Stimulated activated CD8-positive, alpha-beta memory T cell treated with anti-CD3 and anti-CD28 coated beads, Interleukin-7, amount 100 ng/mL, for 1 hour (primary cell): ENCODE measurements around the gene TSPAN6.

ENCODE experiments used
- DNase-seq, 2 donors: peaks; one replicate each; pipeline ENCODE4 v3.0.0-alpha.2; 2020; ENCODE audit warnings: low read depth in 2 of 2

Gene TSPAN6

GRCh38 chrX:100647739-100648138 lies 11.1 kb upstream of the TSPAN6 start:
- DNase-seq = no peak

- no peak for DNase-seq
Observed at GRCh38 chrX:100647095-100647494, 10.5 kb upstream of the TSPAN6 start.

GRCh38 chrX:100645106-100645505 lies 8.5 kb upstream of the TSPAN6 start:
- no peak for DNase-seq

GRCh38 chrX:100643956-100644860 lies 7.6 kb upstream of the TSPAN6 start, which contains the start of gene SRPX2:
SRPX2 (plus strand) TSS chrX:100644199; CDS start chrX:100646323, 2,124 bp downstream.
- DNase-seq = no peak

GRCh38 chrX:100643212-100643611 lies 6.6 kb upstream of the TSPAN6 start:
- DNase-seq = no peak

GRCh38 chrX:100642290-100642689 lies 5.7 kb upstream of the TSPAN6 start:
- DNase-seq = no peak

- no peak for DNase-seq
Observed at GRCh38 chrX:100635989-100636320, 651 bp downstream of the TSPAN6 start.

GRCh38 chrX:100635040-100635439 lies 1.6 kb downstream of the TSPAN6 start:
- no peak for DNase-seq

GRCh38 chrX:100625985-100626491 lies 10.6 kb downstream of the TSPAN6 start:
- DNase-seq = no peak

GRCh38 chrX:100623001-100623400 lies 13.6 kb downstream of the TSPAN6 start:
- DNase-seq = no peak

- DNase-seq = no peak
Observed at GRCh38 chrX:100615005-100615404, 21.6 kb downstream of the TSPAN6 start.

- no peak for DNase-seq
Observed at GRCh38 chrX:100611951-100612350, 24.7 kb downstream of the TSPAN6 start.

GRCh38 chrX:100609591-100609990 lies 27.0 kb downstream of the TSPAN6 start:
- DNase-seq = no peak

GRCh38 chrX:100606753-100607152 lies 29.9 kb downstream of the TSPAN6 start:
- no peak for DNase-seq

- no peak for DNase-seq
Observed at GRCh38 chrX:100600758-100601157, 35.8 kb downstream of the TSPAN6 start.

GRCh38 chrX:100600340-100600739 lies 36.3 kb downstream of the TSPAN6 start:
- no peak for DNase-seq

- DNase-seq = no peak
Observed at GRCh38 chrX:100599456-100599855, 37.1 kb downstream of the TSPAN6 start.

- DNase-seq = no peak
Observed at GRCh38 chrX:100596601-100597000, 40.0 kb downstream of the TSPAN6 start.

GRCh38 chrX:100593581-100593980 lies 43.0 kb downstream of the TSPAN6 start:
- DNase-seq = no peak

- no peak for DNase-seq
Observed at GRCh38 chrX:100593126-100593525, 43.5 kb downstream of the TSPAN6 start.

GRCh38 chrX:100591256-100592051 lies 45.2 kb downstream of the TSPAN6 start:
- no peak for DNase-seq

- no peak for DNase-seq
Observed at GRCh38 chrX:100587861-100588260, 48.7 kb downstream of the TSPAN6 start.

- no peak for DNase-seq
Observed at GRCh38 chrX:100586747-100587146, 49.9 kb downstream of the TSPAN6 start.
